HG03135 (cell line): ENCODE data around the gene TMEM9B.
"Not testable (repeated sequence)": the region's sequence is repeated elsewhere in the genome, so short reads cannot be mapped to it uniquely, and the experiment has no call there.

Source experiments
- ATAC-seq: cut with Tn5 transposase; IDR thresholded peaks from one replicate; pipeline ENCODE4 v1.9.1; 2021; ENCODE audit warnings: mild to moderate bottlenecking, moderate library complexity; ENCODE audit not compliant: unreplicated experiment

TMEM9B gene

GRCh38 chr11:8964324-8965320 lies at the start of gene TMEM9B:
Gene TMEM9B (minus strand): TSS chr11:8964442. CDS start chr11:8964313, 129 bp downstream.
- peak; percentile 80 for ATAC-seq

- no peak for ATAC-seq
These were observed 49.1 kb upstream of the TMEM9B start for GRCh38 chr11:9013373-9013772.

- ATAC-seq: not testable (repeated sequence)
These were observed 45.3 kb upstream of the TMEM9B start for GRCh38 chr11:9009538-9009937.

- ATAC-seq: no peak
These were observed 44.4 kb upstream of the TMEM9B start for GRCh38 chr11:9008661-9009060.

- no peak for ATAC-seq
These were observed 43.8 kb upstream of the TMEM9B start for GRCh38 chr11:9008011-9008550.

GRCh38 chr11:9005087-9005486 lies 40.8 kb upstream of the TMEM9B start:
- ATAC-seq: no peak

GRCh38 chr11:9004183-9004926 lies 40.1 kb upstream of the TMEM9B start:
- ATAC-seq: no peak

- no peak for ATAC-seq
These were observed 39.4 kb upstream of the TMEM9B start, which contains the start of gene NRIP3 for GRCh38 chr11:9003573-9004182. Gene NRIP3 (minus strand): TSS chr11:9004001. CDS start chr11:9003935, 66 bp downstream.

- no peak for ATAC-seq
These were observed 38.8 kb upstream of the TMEM9B start for GRCh38 chr11:9002920-9003572.

GRCh38 chr11:9001736-9002135 lies 37.5 kb upstream of the TMEM9B start:
- no peak for ATAC-seq

GRCh38 chr11:8998017-8998416 lies 33.8 kb upstream of the TMEM9B start:
- no peak for ATAC-seq

- ATAC-seq: no peak
These were observed 33.2 kb upstream of the TMEM9B start for GRCh38 chr11:8997451-8997850.

- ATAC-seq: no peak
These were observed 25.2 kb upstream of the TMEM9B start for GRCh38 chr11:8989453-8989852.

GRCh38 chr11:8988329-8989234 lies 24.3 kb upstream of the TMEM9B start:
- ATAC-seq: no peak

GRCh38 chr11:8987446-8987845 lies 23.2 kb upstream of the TMEM9B start:
- no peak for ATAC-seq

GRCh38 chr11:8986772-8987171 lies 22.5 kb upstream of the TMEM9B start:
- ATAC-seq: not testable (repeated sequence)

GRCh38 chr11:8985462-8985861 lies 21.2 kb upstream of the TMEM9B start:
- ATAC-seq: no peak

- no peak for ATAC-seq
These were observed 19.3 kb upstream of the TMEM9B start for GRCh38 chr11:8983552-8983951.

- ATAC-seq: no peak
These were observed 16.2 kb upstream of the TMEM9B start for GRCh38 chr11:8980485-8980884.
